ENCODE data around the gene SLCO6A1.

The SLCO6A1 gene

GRCh38 chr5:102453716-102454115 is 45.1 kb downstream of the SLCO6A1 start:
- no peak for DNase-seq (ENCODE audit: low spot score)

DNA sequence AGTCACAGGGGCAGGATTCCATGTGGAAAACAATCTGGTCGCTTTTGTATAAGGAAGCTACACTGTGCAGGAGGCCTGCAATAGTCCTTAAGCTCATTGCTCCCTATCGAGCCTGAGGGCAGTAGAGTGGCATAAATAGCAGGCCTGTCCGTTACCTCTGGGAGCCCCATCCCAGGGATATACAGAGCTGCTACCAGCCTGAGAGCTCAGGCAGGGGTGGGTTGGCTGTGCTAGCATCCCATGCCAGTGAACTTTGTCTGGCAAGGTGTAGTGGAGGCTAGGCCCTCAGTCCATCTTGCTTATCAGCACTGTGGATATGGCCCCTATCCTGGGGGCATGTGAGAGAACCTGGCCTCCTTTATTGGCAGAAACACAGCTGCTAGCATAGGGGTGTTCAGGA is 47.7 kb downstream of the SLCO6A1 start:
- DNase-seq (ENCODE audit: low spot score) = no peak

- peak; percentile 6 for DNase-seq (ENCODE audit: low spot score)
These were observed 48.3 kb downstream of the SLCO6A1 start for GRCh38 chr5:102450313-102450990.

DNA sequence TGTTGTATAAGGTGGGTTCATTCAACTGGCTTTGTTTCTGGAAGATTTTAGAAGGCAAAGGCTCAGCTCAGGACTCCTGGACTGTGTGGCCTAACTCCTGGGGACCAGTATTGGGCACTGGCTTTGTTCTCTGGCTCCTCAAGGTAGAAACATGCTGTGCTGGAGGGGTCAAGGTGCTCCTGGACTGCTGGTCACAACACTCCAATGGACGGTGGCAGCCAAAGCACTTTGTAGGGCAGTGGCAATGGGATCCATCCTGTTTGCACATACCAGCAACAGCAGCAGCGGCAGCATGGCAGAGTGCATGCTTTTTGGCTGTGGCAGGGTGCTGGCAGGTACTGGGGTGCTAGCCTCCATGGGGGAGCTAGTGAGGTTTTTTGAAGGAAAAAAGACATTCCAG is 65.3 kb downstream of the SLCO6A1 start:
- DNase-seq (ENCODE audit: low spot score) = no peak

DNA sequence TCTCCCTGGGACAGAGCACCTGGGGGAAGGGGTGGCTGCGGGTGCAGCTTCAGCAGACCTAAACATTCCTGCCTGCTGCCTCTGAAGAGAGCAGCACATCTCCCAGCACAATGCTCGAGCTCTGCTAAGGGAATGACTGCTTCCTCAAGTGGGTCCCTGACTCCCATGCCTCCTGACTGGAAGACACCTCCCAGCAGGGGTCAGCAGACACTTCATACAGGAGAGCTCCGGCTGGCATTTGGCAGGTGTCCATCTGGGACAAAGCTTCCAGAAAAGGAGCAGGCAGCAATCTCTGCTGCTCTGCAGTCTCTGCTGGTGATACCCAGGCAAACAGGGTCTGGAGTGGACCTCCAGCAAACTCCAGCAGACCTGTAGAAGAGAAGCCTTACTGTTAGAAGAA is 77.2 kb downstream of the SLCO6A1 start:
- no peak for DNase-seq (ENCODE audit: low spot score)

DNA sequence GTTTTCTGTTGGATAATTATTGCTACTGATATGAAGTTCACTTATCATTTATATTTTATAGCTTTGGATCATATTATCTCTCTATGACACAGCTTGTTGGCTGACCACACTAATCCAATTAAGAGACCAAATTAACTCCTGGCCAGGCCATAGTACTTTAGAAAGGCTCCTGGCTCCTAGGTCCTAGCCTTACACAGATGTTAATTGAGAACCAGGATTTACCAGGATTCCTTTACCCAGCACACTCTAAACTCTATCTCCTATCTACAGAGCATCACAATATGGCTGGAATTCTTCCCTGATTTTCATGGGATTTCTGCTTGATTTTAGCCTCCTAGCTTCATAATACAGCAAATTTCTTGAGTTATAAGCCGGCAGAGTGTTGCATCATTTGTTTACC is 80.3 kb downstream of the SLCO6A1 start:
- no peak for DNase-seq (ENCODE audit: low spot score)

DNA sequence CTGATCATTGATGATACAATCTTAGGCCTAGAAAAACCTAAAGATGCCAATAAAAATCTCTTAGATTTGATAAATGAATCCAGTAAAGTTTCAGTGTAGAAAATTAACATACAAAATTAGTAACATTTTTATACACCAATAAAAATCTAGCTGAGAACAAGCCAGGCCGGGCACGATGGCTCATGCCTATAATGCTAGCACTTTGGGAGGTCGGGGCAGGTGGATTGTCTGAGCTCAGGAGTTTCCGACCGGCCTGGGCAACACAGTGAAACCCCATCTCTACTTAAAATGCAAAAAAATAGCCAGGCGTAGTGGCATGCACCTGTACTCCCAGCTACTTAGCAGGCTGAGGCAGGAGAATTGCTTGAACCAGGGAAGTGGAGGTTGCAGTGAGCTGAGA is 84.4 kb downstream of the SLCO6A1 start:
- DNase-seq (ENCODE audit: low spot score) = no peak

- DNase-seq (ENCODE audit: low spot score) = no peak
These were observed 110.6 kb downstream of the SLCO6A1 start for GRCh38 chr5:102388235-102388634.

GRCh38 chr5:102385365-102385764 is 113.4 kb downstream of the SLCO6A1 start:
- no peak for DNase-seq (ENCODE audit: low spot score)

- no peak for DNase-seq (ENCODE audit: low spot score)
These were observed 118.6 kb downstream of the SLCO6A1 start for GRCh38 chr5:102380174-102380573.

DNA sequence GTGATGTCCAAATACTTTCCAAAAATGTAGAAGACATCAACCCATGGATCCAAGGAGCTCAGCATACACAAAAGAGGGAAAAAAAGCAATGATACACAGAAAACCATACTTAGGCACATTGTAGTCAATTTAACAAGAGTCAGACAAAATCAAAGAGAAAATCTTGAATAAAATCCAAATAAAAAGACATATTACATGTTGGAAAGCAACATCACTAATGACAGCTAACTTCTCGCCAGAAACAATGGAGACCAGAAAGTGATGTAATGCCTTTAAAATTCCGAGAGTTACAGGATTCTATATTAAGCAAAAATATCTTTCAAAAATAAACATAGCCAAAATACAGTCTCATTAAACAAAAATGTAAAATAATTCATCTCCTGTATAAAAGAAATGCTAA is 122.9 kb downstream of the SLCO6A1 start:
- DNase-seq (ENCODE audit: low spot score) = no peak

GRCh38 chr5:102375272-102375671 is 123.5 kb downstream of the SLCO6A1 start:
- no peak for DNase-seq (ENCODE audit: low spot score)

DNA sequence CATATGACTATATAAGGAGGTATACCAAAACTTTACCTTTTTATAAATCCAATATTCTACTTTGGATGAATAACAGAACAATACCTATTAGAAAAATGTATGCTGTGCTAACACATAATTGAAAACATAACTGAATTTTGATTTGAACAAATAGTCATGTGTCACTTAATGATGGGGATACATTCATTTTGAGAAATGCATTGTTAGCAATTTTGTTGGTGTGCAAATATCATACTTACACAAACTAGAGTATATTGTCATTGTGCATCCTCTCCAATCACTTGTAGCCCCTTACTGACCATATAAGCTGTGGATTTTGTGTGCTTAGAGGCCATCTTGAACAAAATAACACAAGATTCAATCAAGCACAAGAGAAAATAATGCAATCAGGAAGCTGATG is 130.4 kb downstream of the SLCO6A1 start:
- no peak for DNase-seq (ENCODE audit: low spot score)

- no peak for DNase-seq (ENCODE audit: low spot score)
These were observed 157.0 kb downstream of the SLCO6A1 start for GRCh38 chr5:102341681-102342288.

- DNase-seq (ENCODE audit: low spot score) = no peak
These were observed 174.1 kb downstream of the SLCO6A1 start for GRCh38 chr5:102324714-102325113.
